CD4-positive, CD25-positive, alpha-beta regulatory T cell (primary cell): Measurements from ENCODE around the gene ANO8. TPM values are rescaled to one million over a fixed set of nuclear protein-coding genes. Genes with fewer than 3 reads are reported as not detected.

Experiments used
- ATAC-seq, 2 donors: fragments of 150-1000 bp; cut with Tn5 transposase; one replicate each; pipeline ENCODE4 v1.10.0; 2021; ENCODE audit warnings: low read depth in 2 of 2, moderate number of reproducible peaks in 2 of 2, moderate library complexity in 1 of 2
- DNase-seq, 3 donors: peaks; one replicate each; pipeline versions ENCODE4 v3.0.0 to v3.0.0-alpha.2; 2012 to 2022; ENCODE audit warnings: mixed read lengths in 1 of 3
- H3K27ac ChIP-seq: one replicate; pipeline ENCODE4 v1.7.0; 2013; ENCODE audit warnings: mild to moderate bottlenecking, low read length; ENCODE audit not compliant: insufficient read depth, poor library complexity, severe bottlenecking
- H3K27me3 ChIP-seq: one replicate; pipeline ENCODE4 v1.7.0; 2013; ENCODE audit warnings: low read length; ENCODE audit not compliant: control insufficient read depth, insufficient read depth
- H3K36me3 ChIP-seq: one replicate; pipeline ENCODE4 v1.7.0; 2013; ENCODE audit warnings: mild to moderate bottlenecking, low read length, moderate library complexity; ENCODE audit not compliant: control insufficient read depth, insufficient read depth
- H3K4me1 ChIP-seq: 2 replicates; pipeline ENCODE4 v1.7.0; 2013; ENCODE audit warnings: mild to moderate bottlenecking, low read length; ENCODE audit not compliant: insufficient read depth, control insufficient read depth, poor library complexity, severe bottlenecking
- H3K4me3 ChIP-seq: one replicate; pipeline ENCODE4 v1.7.0; 2013; ENCODE audit warnings: low read depth, mild to moderate bottlenecking, low read length, moderate library complexity
- H3K9me3 ChIP-seq, 2 experiments: 1 replicate in 1 of 2; 2 replicates in 1 of 2; pipeline ENCODE4 v1.7.0; 2013; ENCODE audit warnings: low read length in 2 of 2, mild to moderate bottlenecking in 1 of 2, moderate library complexity in 1 of 2; ENCODE audit not compliant: control insufficient read depth in 2 of 2
- H3K27ac Mint-ChIP-seq, 3 donors: one replicate each; pipeline ENCODE4 v1.8.0; 2020 to 2022; ENCODE audit warnings: mild to moderate bottlenecking in 3 of 3, mixed read lengths in 3 of 3, moderate library complexity in 2 of 3
- H3K27me3 Mint-ChIP-seq: one replicate; pipeline ENCODE4 v1.8.0; 2022; ENCODE audit warnings: mild to moderate bottlenecking, mixed read lengths
- H3K36me3 Mint-ChIP-seq: one replicate; pipeline ENCODE4 v1.8.0; 2020; ENCODE audit warnings: mixed read lengths
- H3K4me1 Mint-ChIP-seq, 4 donors: one replicate each; pipeline ENCODE4 v1.8.0; 2020 to 2022; ENCODE audit warnings: mixed read lengths in 4 of 4, mild to moderate bottlenecking in 1 of 4
- H3K4me3 Mint-ChIP-seq, 4 donors: one replicate each; pipeline ENCODE4 v1.8.0; 2020 to 2022; ENCODE audit warnings: mild to moderate bottlenecking in 4 of 4, mixed read lengths in 4 of 4, moderate library complexity in 3 of 4
- H3K9me3 Mint-ChIP-seq, 7 donors: one replicate each; pipeline ENCODE4 v1.8.0; 2020 to 2022; ENCODE audit warnings: mixed read lengths in 7 of 7, mild to moderate bottlenecking in 3 of 7, moderate library complexity in 2 of 7
- polyA plus RNA-seq, 4 donors: library from polyadenylated mRNA; unstranded; fragments of 300-500 nt; fragmentation: Illumina TruSeq; gene quantifications; one replicate each; pipeline ENCODE4 v1.2.3, GENCODE V29; 2021
- total RNA-seq: library from RNA; stranded (reverse); gene quantifications from one replicate; pipeline ENCODE4 v1.2.3, GENCODE V29; 2022

Gene ANO8
- total RNA-seq = 17.8 TPM
- polyA plus RNA-seq = under 1 TPM in 3 of 4 donors, not detected in 1; 0.06 to 0.11 (median 0.08) TPM

- DNase-seq (peak; percentile 87 to 98 (median 96)), ATAC-seq (peak; percentile 56 to 62)
- Mint-ChIP-seq H3K4me3 (peak within 1 kb of the TSS; percentile 88 to 93 (median 90)), H3K4me1 (peaks cover 5 to 61% (median 15%) of the 10 kb centered on the region in 4 donors), H3K9me3 (no peaks in the 10 kb centered on the region), H3K27ac (peak within 1 kb of the TSS; percentile 83 to 94 (median 94)), H3K27me3 (peaks cover 9% of the 10 kb centered on the region), H3K36me3 (no peaks in the 10 kb centered on the region)
- Histone ChIP-seq H3K27ac (peak within 1 kb of the TSS; percentile 70), H3K4me1 (peaks cover 50% of the 10 kb centered on the region), H3K9me3 (no peaks in the 10 kb centered on the region), H3K4me3 (peak within 1 kb of the TSS; percentile 57), H3K27me3 (no peaks in the 10 kb centered on the region), H3K36me3 (no peaks in the 10 kb centered on the region)
These were observed at the start of gene ANO8 for GRCh38 chr19:17334414-17335409. Gene ANO8 (minus strand): TSS chr19:17334855. CDS start chr19:17334670, 185 bp downstream.

GRCh38 chr19:17380426-17381138, 45.9 kb upstream of the ANO8 start:
- Histone ChIP-seq H3K4me1 (peaks cover 5% of the 10 kb centered on the region), H3K27ac (no peak overlapping the region), H3K4me3 (no peak overlapping the region), H3K27me3 (no peaks in the 10 kb centered on the region), H3K9me3 (no peaks in the 10 kb centered on the region), H3K36me3 (no peaks in the 10 kb centered on the region)
- peaks cover 33% of the 10 kb centered on the region for H3K27me3 Mint-ChIP-seq
- peaks cover 0 to 2% (median 0%) of the 10 kb centered on the region in 7 donors for H3K9me3 Mint-ChIP-seq
- H3K27ac Mint-ChIP-seq = no peak overlapping the region
- no peak for ATAC-seq
- DNase-seq = no peak
- H3K36me3 Mint-ChIP-seq = peaks cover 4% of the 10 kb centered on the region
- H3K4me1 Mint-ChIP-seq = peaks cover 4 to 11% (median 8%) of the 10 kb centered on the region in 4 donors
- H3K4me3 Mint-ChIP-seq = peak overlapping the region in 2 of 4 donors; percentile 21 to 51

- peaks cover 4 to 11% (median 8%) of the 10 kb centered on the region in 4 donors for H3K4me1 Mint-ChIP-seq
- Histone ChIP-seq H3K9me3 (no peaks in the 10 kb centered on the region), H3K27me3 (no peaks in the 10 kb centered on the region), H3K4me1 (peaks cover 5% of the 10 kb centered on the region), H3K4me3 (no peak overlapping the region), H3K27ac (no peak overlapping the region), H3K36me3 (no peaks in the 10 kb centered on the region)
- no peak overlapping the region for H3K27ac Mint-ChIP-seq
- ATAC-seq (no peak), DNase-seq (no peak)
- no peak overlapping the region for H3K4me3 Mint-ChIP-seq
- H3K36me3 Mint-ChIP-seq = peaks cover 4% of the 10 kb centered on the region
- H3K9me3 Mint-ChIP-seq = peaks cover 0 to 2% (median 0%) of the 10 kb centered on the region in 7 donors
- peaks cover 38% of the 10 kb centered on the region for H3K27me3 Mint-ChIP-seq
These were observed 44.6 kb upstream of the ANO8 start for GRCh38 chr19:17379221-17379631.

GRCh38 chr19:17378271-17378670, 43.6 kb upstream of the ANO8 start:
- ATAC-seq = no peak
- no peak for DNase-seq
- Histone ChIP-seq H3K27me3 (no peaks in the 10 kb centered on the region), H3K4me3 (no peak overlapping the region), H3K9me3 (no peaks in the 10 kb centered on the region), H3K4me1 (peaks cover 5% of the 10 kb centered on the region), H3K36me3 (no peaks in the 10 kb centered on the region), H3K27ac (no peak overlapping the region)
- H3K9me3 Mint-ChIP-seq = peaks cover 0 to 2% (median 0%) of the 10 kb centered on the region in 7 donors
- H3K4me1 Mint-ChIP-seq = peaks cover 4 to 11% (median 8%) of the 10 kb centered on the region in 4 donors
- peaks cover 43% of the 10 kb centered on the region for H3K27me3 Mint-ChIP-seq
- no peak overlapping the region for H3K27ac Mint-ChIP-seq
- H3K36me3 Mint-ChIP-seq = peaks cover 4% of the 10 kb centered on the region
- H3K4me3 Mint-ChIP-seq = no peak overlapping the region

GRCh38 chr19:17376935-17377600, 42.4 kb upstream of the ANO8 start, which contains the start of gene PLVAP:
Gene PLVAP (minus strand): TSS chr19:17377342. CDS start chr19:17377288, 54 bp downstream.
- Histone ChIP-seq H3K36me3 (no peaks in the 10 kb centered on the region), H3K9me3 (no peaks in the 10 kb centered on the region), H3K27me3 (no peaks in the 10 kb centered on the region), H3K27ac (no peak within 1 kb of the TSS), H3K4me3 (no peak within 1 kb of the TSS), H3K4me1 (no peaks in the 10 kb centered on the region)
- Mint-ChIP-seq H3K27ac (no peak within 1 kb of the TSS), H3K27me3 (peaks cover 46% of the 10 kb centered on the region), H3K4me3 (no peak within 1 kb of the TSS), H3K4me1 (peaks cover 0 to 6% (median 4%) of the 10 kb centered on the region in 4 donors), H3K9me3 (peaks cover 0 to 2% (median 0%) of the 10 kb centered on the region in 7 donors), H3K36me3 (peaks cover 4% of the 10 kb centered on the region)
- DNase-seq (no peak), ATAC-seq (no peak)

GRCh38 chr19:17370026-17370587, 35.5 kb upstream of the ANO8 start:
- no peaks in the 10 kb centered on the region for H3K4me1 ChIP-seq
- H3K27ac ChIP-seq = no peak overlapping the region
- Mint-ChIP-seq H3K4me3 (no peak overlapping the region), H3K27me3 (peaks cover 18% of the 10 kb centered on the region), H3K9me3 (no peaks in the 10 kb centered on the region), H3K36me3 (no peaks in the 10 kb centered on the region), H3K27ac (no peak overlapping the region), H3K4me1 (peaks cover 0 to 4% (median 0%) of the 10 kb centered on the region in 4 donors)
- H3K4me3 ChIP-seq = no peak overlapping the region
- no peak for DNase-seq
- no peaks in the 10 kb centered on the region for H3K9me3 ChIP-seq
- ATAC-seq = peak in 1 of 2 donors; percentile 22
- no peaks in the 10 kb centered on the region for H3K36me3 ChIP-seq
- no peaks in the 10 kb centered on the region for H3K27me3 ChIP-seq

GRCh38 chr19:17365361-17365760, 30.7 kb upstream of the ANO8 start:
- no peak overlapping the region for H3K27ac ChIP-seq
- Mint-ChIP-seq H3K27me3 (peaks cover 24% of the 10 kb centered on the region), H3K36me3 (no peaks in the 10 kb centered on the region), H3K4me3 (no peak overlapping the region), H3K4me1 (peaks cover 0 to 6% (median 0%) of the 10 kb centered on the region in 4 donors), H3K9me3 (no peaks in the 10 kb centered on the region), H3K27ac (no peak overlapping the region)
- no peaks in the 10 kb centered on the region for H3K36me3 ChIP-seq
- ATAC-seq = no peak
- H3K9me3 ChIP-seq = no peaks in the 10 kb centered on the region
- no peaks in the 10 kb centered on the region for H3K4me1 ChIP-seq
- no peak overlapping the region for H3K4me3 ChIP-seq
- DNase-seq = no peak
- H3K27me3 ChIP-seq = no peaks in the 10 kb centered on the region
